NCI-H460 (cell line): ENCODE results near the gene SYT10. TPM values are rescaled to one million over a fixed set of nuclear protein-coding genes. Genes with fewer than 3 reads are reported as not detected.
"Not testable (repeated sequence)": the region's sequence is repeated elsewhere in the genome, so short reads cannot be mapped to it uniquely, and the experiment has no call there.

ENCODE experiments used
- DNase-seq: peaks from one replicate; pipeline ENCODE4 v3.0.0-alpha.2; 2016; ENCODE audit warnings: low read depth; ENCODE audit errors: extremely low read depth
- polyA plus RNA-seq: library from polyadenylated mRNA; depleted of rRNA; stranded (reverse); fragments of >200 nt; gene quantifications from 2 replicates; pipeline ENCODE4 v1.2.3, GENCODE V29; 2014; cell fraction: nucleus; rRNA removed
- total RNA-seq: library from RNA; depleted of rRNA; stranded (reverse); fragments of >200 nt; shearing (Covaris generic); gene quantifications from 2 replicates; pipeline ENCODE4 v1.2.3, GENCODE V29; 2014; rRNA removed

SYT10 gene, protein sequence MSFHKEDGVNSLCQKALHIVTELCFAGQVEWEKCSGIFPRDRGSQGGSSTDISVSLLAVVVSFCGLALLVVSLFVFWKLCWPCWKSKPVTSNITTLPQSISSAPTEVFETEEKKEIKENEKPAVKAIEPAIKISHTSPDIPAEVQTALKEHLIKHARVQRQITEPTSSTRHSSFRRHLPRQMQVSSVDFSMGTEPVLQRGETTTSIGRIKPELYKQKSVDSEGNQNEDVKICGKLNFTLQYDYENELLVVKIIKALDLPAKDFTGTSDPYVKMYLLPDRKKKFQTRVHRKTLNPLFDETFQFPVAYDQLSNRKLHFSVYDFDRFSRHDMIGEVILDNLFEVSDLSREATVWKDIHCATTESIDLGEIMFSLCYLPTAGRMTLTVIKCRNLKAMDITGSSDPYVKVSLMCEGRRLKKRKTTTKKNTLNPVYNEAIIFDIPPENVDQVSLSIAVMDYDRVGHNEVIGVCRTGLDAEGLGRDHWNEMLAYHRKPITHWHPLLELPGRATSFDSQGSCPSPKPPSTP
- total RNA-seq, result not detected in 2 replicates
- not detected in 2 replicates for polyA plus RNA-seq

DNA sequence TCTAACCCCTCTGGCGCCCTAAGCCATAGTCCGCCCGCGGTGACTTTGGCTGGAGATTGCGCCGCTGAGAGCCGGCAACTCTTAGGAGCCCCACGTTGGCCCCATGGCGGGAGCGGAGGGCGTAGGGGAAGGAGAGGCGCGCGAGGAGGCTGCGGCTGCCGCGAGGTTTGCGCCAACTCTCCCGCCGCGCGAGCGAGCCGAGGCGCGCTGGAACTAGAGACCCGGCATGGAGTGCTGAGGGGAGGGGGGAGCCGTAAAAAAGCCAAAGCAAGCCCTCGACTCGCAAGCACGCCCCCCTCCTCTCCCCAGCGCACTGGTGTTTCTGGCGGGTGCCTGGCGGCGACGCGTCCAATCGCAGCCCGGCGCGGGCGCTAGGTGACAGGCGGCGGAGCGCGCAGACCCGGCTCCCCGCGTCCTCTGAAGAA is at the start of gene SYT10:
SYT10 (minus strand) TSS at position 233 of the 425 bp plus-strand sequence. CDS start 297 bp downstream, outside the sequence.
- DNase-seq, result no peak

DNA sequence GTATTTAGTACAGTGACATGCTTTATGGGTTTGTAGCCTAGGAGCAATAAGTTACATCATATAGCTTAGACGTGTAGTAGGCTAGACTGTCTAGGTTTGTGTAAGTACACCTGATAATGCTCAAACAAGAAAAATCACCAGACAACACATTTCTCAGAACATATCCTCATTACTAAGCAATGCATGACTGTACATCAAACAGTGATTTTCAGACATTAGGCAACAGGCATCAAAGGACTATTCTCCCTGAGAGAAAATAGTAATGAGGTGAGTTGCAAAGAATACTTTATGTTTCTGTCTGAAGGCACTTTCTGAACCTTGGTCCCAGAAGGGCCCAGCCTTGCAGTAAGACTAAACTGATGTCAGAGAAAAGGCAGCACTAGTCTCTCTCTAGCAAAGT is 48.4 kb upstream of the SYT10 start:
- no peak for DNase-seq

DNA sequence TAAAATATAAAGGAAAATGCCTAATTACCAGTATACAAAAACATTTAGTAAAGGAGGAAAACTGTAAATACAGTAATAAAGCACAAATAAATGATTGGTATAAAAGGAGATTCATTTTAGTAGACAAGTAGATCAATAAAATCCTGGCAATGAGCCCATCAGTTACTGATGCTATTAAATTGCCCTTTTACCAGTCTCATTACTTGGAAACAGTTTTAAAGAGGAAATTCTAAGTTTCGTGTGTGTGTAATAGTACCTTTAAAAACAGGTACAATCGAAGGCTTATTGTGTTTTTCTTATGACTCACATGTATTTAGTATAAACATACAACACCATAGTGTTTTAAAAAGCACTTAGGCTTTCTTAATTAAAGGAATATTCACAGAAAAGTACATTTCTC is 46.4 kb upstream of the SYT10 start:
- no peak for DNase-seq

DNA sequence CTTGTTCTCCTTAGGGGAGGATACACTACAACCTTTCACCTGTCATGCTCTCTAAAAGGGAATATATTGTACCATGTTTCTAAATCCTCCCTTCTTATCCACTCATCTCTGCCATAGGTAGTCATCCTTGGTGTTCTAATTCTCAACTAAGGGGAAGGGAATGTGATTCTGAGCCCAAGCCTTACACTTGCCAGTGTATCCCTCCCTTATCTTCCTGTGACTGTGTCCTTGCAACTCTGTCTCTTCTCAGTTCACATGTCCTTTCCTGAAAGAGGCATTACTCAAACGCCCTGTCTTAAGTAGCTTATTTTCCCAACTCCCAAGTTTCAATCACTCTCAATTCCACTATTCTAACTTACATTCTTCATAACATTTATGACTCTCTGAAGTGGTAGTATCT is 44.5 kb upstream of the SYT10 start:
- DNase-seq, result no peak

DNA sequence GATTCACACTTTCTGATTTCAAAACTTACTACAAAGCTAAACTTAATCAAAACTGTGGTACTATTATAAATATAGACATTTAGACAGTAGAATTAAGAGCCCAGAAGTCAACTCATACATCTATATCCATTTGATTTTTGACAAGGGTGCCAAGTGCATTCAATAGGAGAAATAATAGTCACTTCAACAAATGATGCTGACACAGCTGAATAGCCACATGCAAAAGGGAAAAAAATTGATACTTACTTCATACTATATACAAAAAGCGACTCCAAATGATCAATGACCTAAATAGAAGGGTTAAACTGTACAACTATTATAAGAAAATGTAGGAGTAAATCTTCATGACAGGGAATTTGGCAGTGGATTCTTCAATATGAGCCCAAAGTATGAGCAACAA is 40.7 kb upstream of the SYT10 start:
- DNase-seq, result no peak

DNA sequence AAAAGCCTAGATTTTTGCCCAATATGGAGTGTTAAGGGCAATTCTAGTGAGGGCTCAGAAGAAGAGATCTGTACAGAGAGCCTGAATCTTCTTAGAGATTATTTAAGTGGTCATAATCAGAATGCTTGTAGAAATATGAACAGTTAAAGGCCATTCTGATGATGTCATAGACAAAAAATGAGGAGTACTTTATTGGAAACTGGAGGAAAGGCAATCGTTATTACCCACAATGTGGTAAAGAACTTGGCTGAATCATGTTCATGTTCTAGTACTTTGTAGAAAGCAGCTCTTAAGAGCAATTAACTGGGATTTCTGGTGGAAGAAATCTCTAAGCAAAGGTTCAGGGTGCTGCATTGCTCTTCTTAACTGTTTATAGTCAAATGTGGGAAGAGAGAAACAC is 36.4 kb upstream of the SYT10 start:
- DNase-seq, result no peak

DNA sequence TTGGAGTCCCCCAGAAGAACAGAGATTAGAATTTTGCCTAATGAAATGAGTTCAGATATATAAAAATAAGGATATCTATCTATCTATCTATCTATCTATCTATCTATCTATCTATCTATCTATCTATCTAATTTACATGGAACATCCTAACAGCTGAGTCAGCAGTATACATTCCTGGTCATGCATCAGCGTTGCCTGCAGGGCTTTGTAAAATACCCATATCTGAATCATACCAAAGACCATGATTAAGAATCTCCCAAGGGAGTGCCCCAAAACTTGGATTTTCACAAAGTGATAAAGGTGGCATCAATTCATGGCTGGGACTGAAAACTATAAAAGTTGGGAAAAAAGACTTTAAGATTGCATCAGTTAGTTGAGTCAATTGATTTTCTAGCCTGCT is 32.7 kb upstream of the SYT10 start:
- no peak for DNase-seq

DNA sequence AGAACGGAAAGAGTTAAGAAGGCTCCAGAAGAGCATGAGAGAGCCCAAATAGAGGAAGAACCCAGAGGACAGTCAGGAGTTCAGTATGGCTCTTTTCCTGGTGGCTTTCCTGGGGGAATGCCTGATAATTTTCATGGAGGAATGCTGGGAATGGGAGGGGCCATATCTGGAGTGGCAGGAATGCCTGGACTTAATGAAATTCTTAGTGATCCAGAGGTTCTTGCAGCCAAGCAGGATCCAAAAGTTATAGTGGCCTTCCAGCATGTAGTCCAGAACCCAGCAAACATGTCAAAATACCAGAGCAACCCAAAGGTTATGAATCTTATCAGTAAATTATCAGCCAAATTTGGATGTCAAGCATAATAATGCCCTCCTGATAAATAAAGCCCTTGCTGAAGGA is 15.5 kb upstream of the SYT10 start:
- no peak for DNase-seq

DNA sequence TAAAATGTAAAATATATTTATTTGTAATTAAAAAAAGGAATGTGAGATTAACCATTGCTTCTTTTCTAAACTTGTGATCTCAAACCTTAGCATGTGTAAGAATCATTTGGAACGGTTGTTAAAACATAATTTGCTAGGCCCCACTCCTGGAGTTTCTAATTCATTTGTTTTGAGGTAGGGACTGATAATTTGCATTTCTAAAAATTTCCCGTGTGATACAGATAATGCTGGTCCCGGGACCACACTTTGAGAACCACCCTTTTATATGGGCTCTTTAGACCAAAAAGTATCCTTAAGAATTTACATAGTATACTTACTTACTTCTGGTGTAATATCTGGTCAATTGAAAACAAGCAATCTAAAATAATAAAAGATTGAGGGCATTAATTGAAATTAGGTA is 10.9 kb upstream of the SYT10 start:
- DNase-seq, result no peak

DNA sequence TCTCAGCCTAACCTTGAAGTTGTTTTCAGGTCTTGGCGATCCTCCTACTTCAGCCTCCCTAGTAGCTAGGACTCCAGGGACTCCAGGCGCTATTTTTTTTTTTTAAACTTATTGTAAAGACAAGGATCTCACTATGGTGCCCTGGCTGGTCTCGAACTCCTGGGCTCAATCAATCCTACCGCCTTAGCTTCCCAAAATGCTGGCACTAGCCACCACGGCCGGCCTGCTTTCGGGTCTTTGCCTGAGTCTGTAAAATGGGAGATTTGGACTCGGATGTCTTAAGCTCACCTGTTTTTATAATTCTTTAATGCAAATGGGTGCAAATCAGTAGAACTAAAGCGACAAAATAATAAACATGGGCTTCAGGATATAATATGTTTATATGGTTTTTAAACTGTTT is 858 bp upstream of the SYT10 start:
- DNase-seq, result no peak

DNA sequence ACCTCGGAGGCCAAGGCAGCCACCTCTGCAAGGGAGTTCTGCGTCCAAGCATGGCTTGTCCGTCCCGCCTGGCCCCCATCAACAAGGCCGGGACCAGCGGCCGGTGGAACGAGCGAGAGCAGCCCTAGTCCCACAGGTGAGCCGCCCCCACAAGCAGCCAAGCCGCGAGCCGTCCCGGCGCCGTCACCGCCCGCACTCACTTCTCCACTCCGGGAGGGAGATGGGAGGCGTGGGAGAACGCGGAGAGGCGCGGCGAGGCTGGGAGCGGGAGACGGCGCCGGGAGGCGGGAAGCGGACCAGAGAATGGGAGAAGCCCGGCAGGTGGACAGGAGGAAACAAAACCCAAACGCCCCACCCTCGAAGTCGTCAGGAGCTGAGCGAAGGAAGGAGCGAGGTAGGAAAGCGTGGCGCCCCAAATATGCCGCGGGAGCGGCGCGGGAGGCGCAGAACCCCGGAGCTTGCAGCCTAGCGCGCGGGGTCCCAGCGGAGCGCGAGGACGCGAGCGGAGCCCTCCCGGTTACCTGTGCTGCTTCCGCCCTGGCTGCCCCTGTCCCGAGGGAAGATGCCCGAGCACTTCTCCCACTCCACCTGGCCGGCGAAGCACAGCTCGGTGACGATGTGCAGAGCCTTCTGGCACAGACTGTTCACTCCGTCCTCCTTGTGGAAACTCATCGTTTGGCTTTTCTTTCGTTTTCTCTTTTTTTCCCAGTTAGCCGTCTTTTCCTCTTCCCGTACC is 600 bp downstream of the SYT10 start:
- DNase-seq, result no peak

DNA sequence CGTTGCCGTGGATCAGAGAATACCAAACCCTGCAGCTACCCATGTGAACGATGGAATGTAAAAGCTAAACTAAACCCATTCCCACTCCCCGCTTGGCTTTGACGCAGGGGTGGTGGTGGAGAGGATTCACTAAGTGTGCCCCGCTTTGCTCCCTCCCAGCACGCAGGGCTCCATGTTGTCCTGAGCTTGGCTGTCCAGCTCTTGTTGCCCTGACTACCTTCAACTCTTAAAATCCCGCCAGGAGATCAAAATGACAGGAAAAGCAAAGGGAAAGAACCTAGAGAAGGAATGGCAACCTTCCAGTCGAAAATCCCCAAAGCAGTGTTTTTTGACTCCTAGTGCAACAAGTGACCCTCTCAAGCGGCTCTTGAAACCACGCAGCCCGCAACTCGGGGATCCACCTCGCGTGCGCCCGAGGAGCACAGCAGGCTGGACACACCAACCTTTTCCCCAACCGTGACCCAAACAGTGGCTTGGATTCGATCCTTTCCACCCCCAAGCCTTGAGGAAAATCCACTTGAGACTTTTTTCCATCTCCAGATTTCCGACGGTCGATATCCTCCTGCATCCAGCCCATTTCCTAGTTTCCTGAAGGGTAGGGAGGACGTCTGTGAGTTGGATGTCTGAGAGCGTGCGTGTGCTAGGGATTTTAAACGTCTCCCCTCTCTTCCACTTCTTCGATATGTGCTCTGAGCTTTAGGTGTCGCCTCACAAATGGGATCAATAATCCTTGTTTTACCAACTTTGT is 1.4 kb downstream of the SYT10 start:
- no peak for DNase-seq

DNA sequence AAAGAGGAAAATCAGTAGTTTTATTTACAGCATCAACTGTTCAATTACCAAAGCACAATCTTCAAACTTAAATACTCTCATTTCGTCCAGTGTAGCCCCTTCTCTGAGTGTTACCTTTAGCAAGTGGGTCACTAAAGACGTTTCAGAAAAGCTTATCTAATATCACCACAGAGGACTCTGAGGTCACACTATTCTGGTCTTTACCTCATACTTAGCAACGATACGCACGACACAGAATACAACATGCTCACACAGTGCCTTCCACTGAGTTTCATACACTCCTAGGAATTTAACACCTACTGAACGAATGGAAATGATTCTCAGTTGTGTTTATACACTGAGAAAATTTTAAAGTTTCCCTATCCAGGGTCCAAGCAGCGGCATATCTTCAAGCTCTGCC is 2.0 kb downstream of the SYT10 start:
- no peak for DNase-seq

DNA sequence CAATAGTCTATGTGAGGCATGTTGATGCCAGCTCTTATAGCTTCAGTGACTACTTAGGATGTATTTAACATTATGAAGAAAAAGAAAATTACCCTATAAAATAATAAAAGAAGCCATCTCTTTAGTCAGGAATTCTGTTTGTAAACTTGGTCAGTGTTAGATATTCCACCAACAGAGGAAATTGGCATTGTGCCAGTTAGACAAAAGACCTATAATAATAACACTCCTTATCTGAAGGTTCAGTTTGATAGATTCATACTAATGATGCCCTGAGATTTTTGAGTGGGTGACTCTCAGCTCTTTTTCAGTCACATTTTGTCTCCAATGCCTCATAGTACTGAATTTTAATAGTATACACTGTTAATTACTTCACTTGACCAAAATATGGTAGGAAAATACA is 6.6 kb downstream of the SYT10 start:
- no peak for DNase-seq

DNA sequence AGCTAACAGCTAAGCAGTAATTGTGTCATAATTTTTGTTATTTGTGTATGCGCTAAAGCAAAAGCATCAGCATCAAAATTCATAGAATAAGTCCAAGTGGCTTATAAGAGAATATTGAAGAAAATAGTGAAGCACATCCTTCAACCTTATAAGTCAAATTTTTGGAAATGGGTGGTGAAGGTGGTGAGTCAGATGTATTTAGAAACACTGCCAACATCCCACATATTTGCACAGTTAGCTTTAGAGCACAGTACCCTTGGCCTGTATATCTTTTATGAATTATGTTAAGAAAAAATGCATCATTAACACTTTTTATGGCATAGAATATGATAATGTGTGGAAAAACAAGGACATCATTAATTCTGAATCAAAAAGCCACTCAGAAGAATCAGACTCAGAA is 8.0 kb downstream of the SYT10 start:
- no peak for DNase-seq

DNA sequence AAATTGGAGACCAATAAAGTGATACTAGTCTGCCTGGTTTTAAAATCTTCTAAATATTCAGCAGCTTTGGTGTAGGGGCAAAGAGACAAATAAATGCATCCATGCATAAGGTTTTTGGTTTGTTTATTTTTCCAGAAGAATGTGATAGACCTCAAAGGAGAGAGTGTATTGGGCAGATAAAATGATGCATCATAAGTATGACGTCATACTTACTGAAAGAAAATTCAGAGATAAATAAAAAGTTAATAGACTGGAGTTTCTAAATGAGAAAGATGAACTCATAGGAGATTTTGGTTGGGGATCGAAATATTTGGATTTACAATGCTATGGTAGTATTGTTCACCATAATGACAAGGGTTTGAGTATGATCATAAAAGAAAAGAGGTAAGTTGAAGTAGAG is 10.2 kb downstream of the SYT10 start:
- no peak for DNase-seq

DNA sequence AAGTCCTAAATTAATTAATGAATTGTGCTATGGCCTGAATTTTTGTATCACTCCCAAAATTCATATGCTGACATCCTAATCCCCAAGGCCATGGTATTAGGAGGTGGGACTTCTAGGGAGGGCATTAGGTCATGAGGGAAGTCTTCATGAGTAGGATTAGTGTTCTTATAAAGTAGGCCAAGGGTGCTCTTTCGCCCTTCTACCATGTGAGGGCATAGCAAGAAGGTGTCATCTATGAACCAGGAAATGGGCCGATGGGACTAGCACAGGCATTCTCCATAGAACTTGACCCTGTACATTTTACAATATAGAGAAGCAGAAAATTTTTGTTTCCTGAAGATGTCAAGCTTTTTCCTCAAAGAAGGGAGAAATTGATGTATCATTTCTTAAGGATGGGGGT is 12.5 kb downstream of the SYT10 start:
- DNase-seq, result no peak

DNA sequence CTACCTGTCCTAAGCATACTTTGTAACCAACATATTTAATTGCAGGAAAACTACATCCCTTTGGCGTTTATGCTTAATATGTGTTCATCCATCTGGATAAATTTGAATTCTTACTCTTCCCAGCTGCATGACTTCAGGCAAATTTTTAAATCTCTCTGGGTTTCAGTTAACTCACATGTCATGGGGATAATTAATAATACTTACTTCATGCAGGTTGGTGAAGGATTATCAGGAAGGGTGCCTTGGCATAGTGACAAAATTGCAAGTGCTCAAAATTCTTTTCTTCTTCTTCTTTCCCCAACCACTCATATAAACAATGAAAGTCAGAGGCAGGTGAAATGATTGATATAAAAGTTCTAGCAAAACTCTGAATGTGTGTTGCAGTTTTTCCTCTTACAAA is 15.9 kb downstream of the SYT10 start:
- no peak for DNase-seq

DNA sequence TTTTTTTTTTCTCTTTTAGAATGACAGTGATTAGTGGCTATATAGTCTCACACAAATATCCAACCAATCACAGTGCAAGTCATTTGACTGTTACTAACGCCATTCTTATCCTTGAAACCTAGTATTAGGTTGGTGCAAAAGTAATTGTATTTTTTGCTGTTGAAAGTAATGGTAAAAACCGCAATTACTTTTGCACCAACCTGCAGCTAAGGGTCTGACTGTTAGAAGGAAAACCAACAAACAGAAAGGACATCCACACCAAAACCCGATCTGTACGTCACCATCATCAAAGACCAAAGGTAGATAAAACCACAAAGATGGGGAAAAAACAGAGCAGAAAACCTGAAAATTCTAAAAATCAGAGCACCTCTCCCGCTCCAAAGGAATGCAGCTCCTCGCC is 27.2 kb downstream of the SYT10 start:
- DNase-seq, result not testable (repeated sequence)

DNA sequence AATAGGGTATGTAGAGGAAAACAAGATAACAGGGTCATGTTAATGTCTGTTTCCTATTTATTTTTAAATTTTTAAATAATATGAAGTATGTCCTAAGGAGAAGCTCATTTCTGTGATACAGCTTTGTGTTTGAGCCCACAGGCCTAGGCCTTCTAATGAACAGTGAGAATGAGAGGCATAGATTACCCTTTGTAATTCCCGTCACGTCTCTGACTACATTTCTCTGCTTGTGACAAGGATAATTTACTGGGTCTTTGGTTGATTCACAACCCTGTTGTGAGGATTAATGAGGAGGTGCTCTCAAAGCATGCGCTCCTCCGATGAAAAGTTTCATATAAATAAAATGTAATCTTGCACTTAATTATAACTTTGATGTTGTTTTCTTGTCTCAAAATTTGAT is 56.1 kb downstream of the SYT10 start:
- DNase-seq, result no peak

DNA sequence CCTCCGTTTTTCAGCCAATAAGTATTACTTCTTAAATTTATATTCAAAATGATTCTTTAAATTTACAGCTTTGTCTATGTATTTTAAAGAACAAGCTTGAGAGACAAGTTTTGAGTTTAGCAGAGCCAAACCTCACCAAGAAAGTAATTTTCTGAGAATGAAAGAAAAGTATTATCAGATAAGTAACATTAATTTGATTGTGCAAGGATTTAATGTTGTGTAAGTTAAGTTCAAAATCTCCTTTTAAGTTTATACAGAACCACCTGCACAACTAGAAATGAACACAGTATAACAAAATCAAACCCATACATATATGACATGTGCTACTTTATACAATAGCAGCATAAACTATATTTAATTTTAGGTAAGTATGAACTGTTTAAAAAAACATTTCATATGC is 63.5 kb downstream of the SYT10 start:
- no peak for DNase-seq
